Ascending aorta (tissue), 2 donors: ENCODE data around the gene GPRASP1. TPM values are rescaled to one million over a fixed set of nuclear protein-coding genes. Genes with fewer than 3 reads are reported as not detected.
"Not testable (repeated sequence)": the region's sequence is repeated elsewhere in the genome, so short reads cannot be mapped to it uniquely, and the experiment has no call there.

Experiments
- DNase-seq, 2 donors: peaks; one replicate each; pipeline ENCODE4 v3.0.0-alpha.2; 2019; ENCODE audit warnings: low spot score in 2 of 2
- H3K27ac ChIP-seq, 2 donors: fragments of 200-600 bp; sonication (generic); one replicate each; pipeline ENCODE4 v1.5.1; 2016 to 2017; ENCODE audit warnings: mild to moderate bottlenecking in 1 of 2
- H3K27me3 ChIP-seq: fragments of 200-600 bp; sonication (generic); one replicate; pipeline ENCODE4 v1.5.1; 2017
- H3K36me3 ChIP-seq, 2 donors: fragments of 200-600 bp; sonication (generic); one replicate each; pipeline ENCODE4 v1.5.1; 2016
- H3K4me1 ChIP-seq, 2 donors: fragments of 200-600 bp; sonication (generic); one replicate each; pipeline ENCODE4 v1.5.1; 2016 to 2017; ENCODE audit warnings: mild to moderate bottlenecking in 1 of 2
- H3K4me3 ChIP-seq, 2 donors: fragments of 200-600 bp; sonication (generic); one replicate each; pipeline ENCODE4 v1.5.1; 2016 to 2017; ENCODE audit warnings: mild to moderate bottlenecking in 1 of 2
- H3K9me3 ChIP-seq, 2 donors: fragments of 200-600 bp; sonication (generic); one replicate each; pipeline ENCODE4 v1.5.1; 2016
- intact Hi-C: fragments of 100-400 bp; cut with DNase I; formaldehyde crosslinking; loops from one replicate; pipeline ENCODE4 v1.15.1; 2023
- total RNA-seq: library from RNA; depleted of rRNA; stranded (reverse); fragments of >200 nt; gene quantifications from one replicate; pipeline ENCODE4 v1.1.0, GENCODE V29; 2016
- TF ChIP-seq, protein P1 (sequence below), 3 experiments: fragments of 200-600 bp in 2 of 3; fragments of 450-650 bp in 1 of 3; sonication (generic) in 2 of 3; IDR thresholded peaks; one replicate each; pipeline ENCODE4 v1.5.1; 2016 to 2019; ENCODE audit warnings: antibody characterized with exemption in 3 of 3, mild to moderate bottlenecking in 1 of 3, moderate library complexity in 1 of 3

GPRASP1 gene
- total RNA-seq, 1 donor from 2014 or later: 0.85 TPM

DNA sequence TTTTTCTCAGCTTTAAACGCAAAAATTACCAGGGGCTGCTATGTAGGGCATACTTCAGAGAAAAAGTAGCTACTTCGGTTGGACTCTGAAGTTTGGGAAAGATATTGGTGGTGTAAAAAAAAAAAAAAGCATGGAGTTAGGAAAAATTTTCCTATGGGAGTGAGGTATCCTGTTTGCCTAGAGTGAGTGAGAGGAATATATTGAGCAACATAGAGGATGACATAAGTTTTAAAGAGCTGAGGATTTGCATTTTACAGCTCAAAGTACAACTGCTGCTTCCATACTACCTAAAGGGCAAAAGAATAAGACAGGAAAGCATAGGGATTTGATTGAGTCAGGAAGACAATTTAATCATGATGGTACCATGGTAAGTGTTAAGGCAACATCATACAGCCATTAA, 7.3 kb downstream of the GPRASP1 start:
- no peak for DNase-seq
- Histone ChIP-seq H3K9me3 (no peaks in the 10 kb centered on the region), H3K4me1 (no peaks in the 10 kb centered on the region), H3K27me3 (no peaks in the 10 kb centered on the region), H3K36me3 (no peaks in the 10 kb centered on the region), H3K4me3 (no peak overlapping the region), H3K27ac (no peak overlapping the region)
- intact Hi-C loops: loop anchor here (10.0 kb wide), 2 partner anchors 504 to 1244 kb away; partner anchors contain the start of gene BEX5
- TF ChIP-seq, protein P1, sequence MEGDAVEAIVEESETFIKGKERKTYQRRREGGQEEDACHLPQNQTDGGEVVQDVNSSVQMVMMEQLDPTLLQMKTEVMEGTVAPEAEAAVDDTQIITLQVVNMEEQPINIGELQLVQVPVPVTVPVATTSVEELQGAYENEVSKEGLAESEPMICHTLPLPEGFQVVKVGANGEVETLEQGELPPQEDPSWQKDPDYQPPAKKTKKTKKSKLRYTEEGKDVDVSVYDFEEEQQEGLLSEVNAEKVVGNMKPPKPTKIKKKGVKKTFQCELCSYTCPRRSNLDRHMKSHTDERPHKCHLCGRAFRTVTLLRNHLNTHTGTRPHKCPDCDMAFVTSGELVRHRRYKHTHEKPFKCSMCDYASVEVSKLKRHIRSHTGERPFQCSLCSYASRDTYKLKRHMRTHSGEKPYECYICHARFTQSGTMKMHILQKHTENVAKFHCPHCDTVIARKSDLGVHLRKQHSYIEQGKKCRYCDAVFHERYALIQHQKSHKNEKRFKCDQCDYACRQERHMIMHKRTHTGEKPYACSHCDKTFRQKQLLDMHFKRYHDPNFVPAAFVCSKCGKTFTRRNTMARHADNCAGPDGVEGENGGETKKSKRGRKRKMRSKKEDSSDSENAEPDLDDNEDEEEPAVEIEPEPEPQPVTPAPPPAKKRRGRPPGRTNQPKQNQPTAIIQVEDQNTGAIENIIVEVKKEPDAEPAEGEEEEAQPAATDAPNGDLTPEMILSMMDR (IDR thresholded peaks at IDR 0.05): no peak

DNA sequence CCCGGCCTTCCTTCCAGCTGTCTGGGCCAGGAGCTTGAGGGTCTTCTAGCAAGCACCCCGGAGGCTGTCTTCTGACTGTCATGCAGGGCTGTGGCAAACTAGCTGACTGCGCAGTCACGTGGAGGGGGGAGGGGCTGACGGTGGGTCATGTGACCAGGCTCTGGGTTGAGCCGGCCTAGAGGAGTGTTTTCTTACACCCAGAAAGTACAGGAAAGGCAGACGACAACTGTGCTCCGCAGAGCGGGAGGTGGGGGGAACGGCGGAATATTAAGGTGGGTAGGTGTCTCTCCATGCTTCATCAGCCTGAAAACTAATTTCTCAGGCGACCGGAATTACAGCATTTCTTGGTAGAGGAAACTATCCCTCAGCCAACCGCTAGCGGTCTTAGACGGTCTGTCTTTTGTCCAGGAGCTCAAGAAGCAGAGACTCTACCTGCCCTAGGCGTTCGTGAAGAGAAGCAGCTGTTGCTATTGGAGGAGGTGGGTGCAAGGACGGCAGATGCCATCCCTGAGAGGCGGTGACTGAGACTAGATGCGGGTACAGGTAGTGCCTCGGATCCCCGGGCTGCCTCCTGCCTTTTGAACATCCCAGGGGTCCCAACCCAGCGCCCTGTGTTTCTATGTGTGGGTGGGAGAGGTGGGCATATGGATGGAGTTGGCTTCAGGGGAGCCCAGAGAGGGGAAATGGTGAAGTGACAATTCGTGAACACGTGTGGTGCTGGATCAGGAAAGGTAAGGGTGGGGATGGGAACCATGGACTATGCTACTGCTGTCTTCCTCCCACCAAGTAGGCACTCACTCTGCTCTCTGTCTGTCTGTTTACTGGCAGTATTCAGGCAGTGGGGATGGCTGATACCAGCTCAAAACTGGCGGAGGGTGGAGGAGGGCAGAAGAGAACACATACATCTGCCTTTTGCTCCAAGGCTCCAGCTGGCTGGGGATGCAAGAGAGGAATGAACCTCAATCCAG, 8.8 kb downstream of the GPRASP1 start:
- Histone ChIP-seq H3K36me3 (no peaks in the 10 kb centered on the region), H3K27me3 (no peaks in the 10 kb centered on the region), H3K4me3 (peak overlapping the region; percentile 48 to 63), H3K9me3 (no peaks in the 10 kb centered on the region), H3K4me1 (no peaks in the 10 kb centered on the region), H3K27ac (peak overlapping the region in 1 of 2 donors; percentile 44)
- intact Hi-C loops: loop anchor here (10.0 kb wide), 2 partner anchors 505 to 1245 kb away; partner anchors contain the start of gene BEX5
- peak; percentile 64 to 91 for DNase-seq
- TF ChIP-seq, protein P1 (IDR thresholded peaks at IDR 0.05): peak in 1 of 3 experiments; percentile 26

DNA sequence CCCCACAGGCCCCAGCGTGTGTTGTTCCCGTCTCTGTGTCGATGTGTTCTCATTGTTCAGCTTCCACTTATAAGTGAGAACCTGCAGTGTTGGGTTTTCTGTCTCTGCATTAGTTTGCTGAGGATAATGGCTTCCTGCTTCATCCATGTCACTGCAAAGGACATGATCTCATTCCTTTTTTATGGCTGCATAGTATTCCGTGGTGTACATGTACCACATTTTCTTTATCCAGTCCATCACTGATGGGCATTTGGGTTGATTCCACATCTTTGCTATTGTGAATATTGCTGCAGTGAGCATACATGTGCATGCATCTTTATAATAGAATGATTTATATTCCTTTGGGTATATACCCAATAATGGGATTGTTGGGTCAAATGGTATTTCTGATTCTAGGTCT, 12.5 kb downstream of the GPRASP1 start:
- H3K36me3 ChIP-seq, H3K4me1 ChIP-seq, H3K27me3 ChIP-seq, H3K4me3 ChIP-seq, DNase-seq, intact Hi-C loops, H3K9me3 ChIP-seq, H3K27ac ChIP-seq: not testable (repeated sequence)

DNA sequence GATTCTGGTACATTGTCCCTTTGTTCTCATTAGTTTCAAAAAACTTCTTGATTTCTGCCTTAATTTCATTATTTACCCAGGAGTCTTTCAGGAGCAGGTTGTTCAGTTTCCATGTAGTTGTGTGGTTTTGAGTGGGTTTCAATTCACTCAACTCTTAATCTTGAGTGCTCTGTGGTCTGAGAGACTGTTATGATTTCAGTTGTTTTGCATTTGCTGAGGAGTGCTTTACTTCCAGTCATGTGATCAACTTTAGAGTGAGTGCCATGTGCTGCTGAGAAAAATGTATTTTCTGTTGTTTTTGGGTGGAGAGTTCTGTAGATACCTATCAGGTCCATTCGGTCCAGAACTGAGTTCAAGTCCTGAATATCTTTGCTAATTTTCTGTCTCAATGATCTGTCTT, 15.8 kb downstream of the GPRASP1 start:
- DNase-seq, H3K27me3 ChIP-seq, H3K4me1 ChIP-seq, H3K27ac ChIP-seq, H3K9me3 ChIP-seq, intact Hi-C loops, H3K4me3 ChIP-seq, H3K36me3 ChIP-seq: not testable (repeated sequence)

DNA sequence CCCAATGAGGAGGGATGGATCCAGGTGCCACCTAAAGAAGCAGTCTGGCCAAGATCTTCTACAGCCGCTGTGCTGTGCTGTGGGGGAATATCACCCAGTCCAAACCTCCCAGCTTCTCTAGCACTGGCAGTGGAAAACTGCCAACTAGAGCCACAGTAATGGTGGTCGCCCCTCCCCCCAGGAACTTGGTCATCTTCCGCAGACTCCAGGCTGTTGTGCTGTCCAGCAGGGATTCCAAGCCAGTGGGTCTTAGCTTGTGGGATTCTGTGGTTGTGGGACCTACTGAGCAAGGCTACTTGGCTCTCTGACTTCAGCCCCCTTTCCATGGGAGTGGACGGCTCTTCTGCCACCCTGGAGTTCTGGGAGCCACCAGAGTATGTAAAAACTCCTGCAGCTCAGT, 18.2 kb downstream of the GPRASP1 start:
- TF ChIP-seq, protein P1 (IDR thresholded peaks at IDR 0.05): no peak
- Histone ChIP-seq H3K27me3 (no peaks in the 10 kb centered on the region), H3K4me3 (no peak overlapping the region), H3K4me1 (no peaks in the 10 kb centered on the region), H3K27ac (no peak overlapping the region), H3K9me3 (peaks cover 0 to 5% of the 10 kb centered on the region in 2 donors), H3K36me3 (no peaks in the 10 kb centered on the region)
- intact Hi-C loops: no loop called here
- no peak for DNase-seq

DNA sequence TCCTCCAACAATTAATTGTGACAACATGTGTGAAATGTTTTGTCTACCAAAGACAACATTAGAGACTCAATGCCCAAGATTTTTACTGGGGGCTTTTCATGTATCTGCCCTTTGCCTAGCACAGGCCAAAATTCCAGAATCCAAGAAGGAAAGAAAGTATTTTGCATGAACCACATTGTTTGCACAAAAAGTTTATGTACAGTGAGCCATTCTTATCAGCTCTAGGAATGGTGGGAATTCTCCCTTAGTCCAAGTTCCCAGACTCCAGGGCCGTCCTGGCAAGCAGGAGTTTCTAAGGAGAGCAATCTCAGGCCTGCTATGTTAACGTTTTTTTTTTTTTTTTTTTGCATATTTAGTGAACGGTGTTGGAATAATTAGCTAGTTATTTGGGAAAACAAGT, 21.6 kb downstream of the GPRASP1 start:
- DNase-seq: no peak
- H3K27ac ChIP-seq: peak overlapping the region in 1 of 2 donors; percentile 52
- no peaks in the 10 kb centered on the region for H3K27me3 ChIP-seq
- H3K9me3 ChIP-seq: no peaks in the 10 kb centered on the region
- no peaks in the 10 kb centered on the region for H3K4me1 ChIP-seq
- intact Hi-C loops: no loop called here
- H3K4me3 ChIP-seq: no peak overlapping the region
- TF ChIP-seq, protein P1 (IDR thresholded peaks at IDR 0.05): no peak
- no peaks in the 10 kb centered on the region for H3K36me3 ChIP-seq

DNA sequence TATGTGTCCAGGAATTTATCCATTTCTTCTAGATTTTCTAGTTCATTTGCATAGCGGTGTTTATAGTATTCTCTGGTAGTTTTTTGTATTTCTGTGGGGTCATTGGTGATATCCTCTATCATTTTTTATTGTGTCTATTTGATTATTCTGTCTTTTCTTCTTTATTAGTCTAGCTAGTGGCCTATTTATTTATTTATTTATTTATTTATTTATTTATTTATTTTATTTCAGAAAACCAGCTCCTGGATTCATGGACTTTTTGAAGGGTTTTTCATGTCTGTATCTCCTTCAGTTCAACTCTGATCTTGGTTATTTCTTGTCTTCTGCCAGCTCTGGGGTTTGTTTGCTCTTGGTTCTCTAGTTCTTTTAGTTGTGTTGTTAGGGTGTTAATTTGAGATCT, 26.2 kb downstream of the GPRASP1 start:
- H3K36me3 ChIP-seq, H3K4me3 ChIP-seq, intact Hi-C loops, DNase-seq, H3K4me1 ChIP-seq, H3K27ac ChIP-seq, H3K27me3 ChIP-seq: not testable (repeated sequence)
- H3K9me3 ChIP-seq: peaks cover 6 to 21% of the 10 kb centered on the region in 2 donors
